CD4-positive, alpha-beta T cell treated with Interleukin-10 for 1 hour (primary cell): Measurements from ENCODE around the gene ST7L.
"Not testable (repeated sequence)": the region's sequence is repeated elsewhere in the genome, so short reads cannot be mapped to it uniquely, and the experiment has no call there.

ENCODE experiments used
- DNase-seq: peaks from one replicate; pipeline ENCODE4 v3.0.0-alpha.2; 2020

The ST7L gene

GRCh38 chr1:112618721-112619517 lies at the start of gene ST7L:
Gene ST7L (minus strand): TSS chr1:112619141. CDS start chr1:112619113, 28 bp downstream.
- DNase-seq: peak; percentile 66

GRCh38 chr1:112666946-112667345 lies 48.0 kb upstream of the ST7L start:
- no peak for DNase-seq

- DNase-seq: no peak
Observed at GRCh38 chr1:112665857-112666256, 46.9 kb upstream of the ST7L start.

GRCh38 chr1:112651205-112651604 lies 32.3 kb upstream of the ST7L start:
- no peak for DNase-seq

- DNase-seq: no peak
Observed at GRCh38 chr1:112646225-112646624, 27.3 kb upstream of the ST7L start.

GRCh38 chr1:112643080-112643479 lies 24.1 kb upstream of the ST7L start:
- no peak for DNase-seq

- not testable (repeated sequence) for DNase-seq
Observed at GRCh38 chr1:112640437-112640836, 21.5 kb upstream of the ST7L start.

GRCh38 chr1:112638110-112638428 lies 19.1 kb upstream of the ST7L start:
- DNase-seq: no peak

GRCh38 chr1:112637254-112638109 lies 18.5 kb upstream of the ST7L start:
- DNase-seq: no peak

GRCh38 chr1:112636597-112637253 lies 17.8 kb upstream of the ST7L start:
- DNase-seq: no peak

GRCh38 chr1:112636056-112636455 lies 17.1 kb upstream of the ST7L start:
- no peak for DNase-seq

- no peak for DNase-seq
Observed at GRCh38 chr1:112634367-112634766, 15.4 kb upstream of the ST7L start.

- no peak for DNase-seq
Observed at GRCh38 chr1:112633628-112634027, 14.7 kb upstream of the ST7L start.

- no peak for DNase-seq
Observed at GRCh38 chr1:112629256-112629655, 10.3 kb upstream of the ST7L start.

GRCh38 chr1:112628516-112628915 lies 9.6 kb upstream of the ST7L start:
- DNase-seq: no peak

- DNase-seq: no peak
Observed at GRCh38 chr1:112626887-112627286, 7.9 kb upstream of the ST7L start.

GRCh38 chr1:112626193-112626592 lies 7.3 kb upstream of the ST7L start:
- no peak for DNase-seq

GRCh38 chr1:112625696-112626095 lies 6.8 kb upstream of the ST7L start:
- DNase-seq: no peak

GRCh38 chr1:112624493-112624892 lies 5.6 kb upstream of the ST7L start:
- DNase-seq: not testable (repeated sequence)

- no peak for DNase-seq
Observed at GRCh38 chr1:112620377-112620695, 1.4 kb upstream of the ST7L start.

GRCh38 chr1:112619518-112620376 lies 806 bp upstream of the ST7L start, which contains the start of gene CAPZA1:
Gene CAPZA1 (plus strand): TSS chr1:112619832. CDS start chr1:112619845, 13 bp downstream.
- peak; percentile 93 for DNase-seq

- peak; percentile 76 for DNase-seq
Observed at GRCh38 chr1:112618114-112618720, 724 bp downstream of the ST7L start.
